Duodenal mucosa (tissue), 2 donors: ENCODE data around the gene RHBDL3.
"Not testable (repeated sequence)": the region's sequence is repeated elsewhere in the genome, so short reads cannot be mapped to it uniquely, and the experiment has no call there.

Experiments used
- H3K27ac ChIP-seq: one replicate; pipeline ENCODE4 v1.7.0; 2013; ENCODE audit warnings: low read depth, low read length
- H3K27me3 ChIP-seq, 2 donors: one replicate each; pipeline ENCODE4 v1.7.0; 2013; ENCODE audit warnings: low read length in 2 of 2, control low read depth in 1 of 2; ENCODE audit not compliant: insufficient read depth in 2 of 2, control insufficient read depth in 1 of 2
- H3K36me3 ChIP-seq, 2 donors: one replicate each; pipeline ENCODE4 v1.7.0; 2013; ENCODE audit warnings: low read length in 2 of 2, control low read depth in 1 of 2; ENCODE audit not compliant: insufficient read depth in 2 of 2, control insufficient read depth in 1 of 2
- H3K4me1 ChIP-seq, 2 donors: one replicate each; pipeline ENCODE4 v1.7.0; 2013; ENCODE audit warnings: low read length in 2 of 2, control low read depth in 1 of 2; ENCODE audit not compliant: insufficient read depth in 2 of 2, control insufficient read depth in 1 of 2
- H3K4me3 ChIP-seq, 2 donors: one replicate each; pipeline ENCODE4 v1.7.0; 2013; ENCODE audit warnings: low read length in 2 of 2, low read depth in 1 of 2
- H3K9ac ChIP-seq, 2 donors: one replicate each; pipeline ENCODE4 v1.7.0; 2013; ENCODE audit warnings: low read length in 2 of 2, low read depth in 1 of 2
- H3K9me3 ChIP-seq, 2 donors: one replicate each; pipeline ENCODE4 v1.7.0; 2013; ENCODE audit warnings: low read length in 2 of 2, control low read depth in 1 of 2; ENCODE audit not compliant: control insufficient read depth in 1 of 2

The RHBDL3 gene

GRCh38 chr17:32253117-32253611, 12.5 kb upstream of the RHBDL3 start:
- Histone ChIP-seq H3K27me3 (no peaks in the 10 kb centered on the region), H3K27ac (no peak overlapping the region), H3K9me3 (no peaks in the 10 kb centered on the region), H3K4me3 (no peak overlapping the region), H3K4me1 (peaks cover 0 to 4% of the 10 kb centered on the region in 2 donors), H3K36me3 (no peaks in the 10 kb centered on the region), H3K9ac (no peak overlapping the region)

GRCh38 chr17:32256012-32256700, 9.5 kb upstream of the RHBDL3 start:
- H3K36me3 ChIP-seq, result no peaks in the 10 kb centered on the region
- no peak overlapping the region for H3K4me3 ChIP-seq
- peaks cover 0 to 4% of the 10 kb centered on the region in 2 donors for H3K4me1 ChIP-seq
- no peaks in the 10 kb centered on the region for H3K9me3 ChIP-seq
- no peak overlapping the region for H3K27ac ChIP-seq
- no peak overlapping the region for H3K9ac ChIP-seq
- peaks cover 0 to 2% of the 10 kb centered on the region in 2 donors for H3K27me3 ChIP-seq

GRCh38 chr17:32256701-32257019, 9.0 kb upstream of the RHBDL3 start:
- no peaks in the 10 kb centered on the region for H3K9me3 ChIP-seq
- H3K36me3 ChIP-seq, result no peaks in the 10 kb centered on the region
- no peak overlapping the region for H3K4me3 ChIP-seq
- H3K27me3 ChIP-seq, result peaks cover 0 to 7% of the 10 kb centered on the region in 2 donors
- H3K9ac ChIP-seq, result no peak overlapping the region
- H3K27ac ChIP-seq, result no peak overlapping the region
- H3K4me1 ChIP-seq, result peaks cover 0 to 4% of the 10 kb centered on the region in 2 donors

GRCh38 chr17:32258383-32259140, 7.1 kb upstream of the RHBDL3 start:
- peaks cover 0 to 4% of the 10 kb centered on the region in 2 donors for H3K4me1 ChIP-seq
- no peak overlapping the region for H3K4me3 ChIP-seq
- no peak overlapping the region for H3K9ac ChIP-seq
- H3K27me3 ChIP-seq, result peaks cover 10 to 21% of the 10 kb centered on the region in 2 donors
- H3K9me3 ChIP-seq, result no peaks in the 10 kb centered on the region
- H3K27ac ChIP-seq, result no peak overlapping the region
- H3K36me3 ChIP-seq, result no peaks in the 10 kb centered on the region

- Histone ChIP-seq H3K4me1 (peaks cover 0 to 4% of the 10 kb centered on the region in 2 donors), H3K4me3 (no peak overlapping the region), H3K9ac (no peak overlapping the region), H3K36me3 (no peaks in the 10 kb centered on the region), H3K27me3 (peaks cover 17 to 29% of the 10 kb centered on the region in 2 donors), H3K9me3 (no peaks in the 10 kb centered on the region), H3K27ac (no peak overlapping the region)
Observed at GRCh38 chr17:32259586-32259985, 6.0 kb upstream of the RHBDL3 start.

- no peaks in the 10 kb centered on the region for H3K36me3 ChIP-seq
- no peak overlapping the region for H3K9ac ChIP-seq
- H3K9me3 ChIP-seq, result no peaks in the 10 kb centered on the region
- H3K27me3 ChIP-seq, result peaks cover 20 to 39% of the 10 kb centered on the region in 2 donors
- H3K4me1 ChIP-seq, result peaks cover 0 to 8% of the 10 kb centered on the region in 2 donors
- no peak overlapping the region for H3K27ac ChIP-seq
- no peak overlapping the region for H3K4me3 ChIP-seq
Observed at GRCh38 chr17:32261417-32261736, 4.3 kb upstream of the RHBDL3 start.

GRCh38 chr17:32261936-32262510, 3.6 kb upstream of the RHBDL3 start:
- H3K27me3 ChIP-seq, result peaks cover 25 to 45% of the 10 kb centered on the region in 2 donors
- no peak overlapping the region for H3K4me3 ChIP-seq
- H3K9ac ChIP-seq, result no peak overlapping the region
- H3K27ac ChIP-seq, result no peak overlapping the region
- peaks cover 4 to 13% of the 10 kb centered on the region in 2 donors for H3K4me1 ChIP-seq
- no peaks in the 10 kb centered on the region for H3K9me3 ChIP-seq
- no peaks in the 10 kb centered on the region for H3K36me3 ChIP-seq

- not testable (repeated sequence) for H3K9me3 ChIP-seq, H3K4me3 ChIP-seq, H3K27ac ChIP-seq, H3K36me3 ChIP-seq, H3K9ac ChIP-seq
- peaks cover 5 to 16% of the 10 kb centered on the region in 2 donors for H3K4me1 ChIP-seq
- peaks cover 38 to 58% of the 10 kb centered on the region in 2 donors for H3K27me3 ChIP-seq
Observed at GRCh38 chr17:32263515-32263914, 2.1 kb upstream of the RHBDL3 start.

GRCh38 chr17:32264140-32264799, 1.4 kb upstream of the RHBDL3 start:
- no peak overlapping the region for H3K4me3 ChIP-seq
- H3K9ac ChIP-seq, result no peak overlapping the region
- H3K27ac ChIP-seq, result no peak overlapping the region
- peaks cover 5 to 16% of the 10 kb centered on the region in 2 donors for H3K4me1 ChIP-seq
- peaks cover 46 to 62% of the 10 kb centered on the region in 2 donors for H3K27me3 ChIP-seq
- no peaks in the 10 kb centered on the region for H3K9me3 ChIP-seq
- H3K36me3 ChIP-seq, result no peaks in the 10 kb centered on the region

GRCh38 chr17:32264823-32265191, 825 bp upstream of the RHBDL3 start:
- H3K4me3 ChIP-seq, result peak overlapping the region in 1 of 2 donors; percentile 47
- H3K36me3 ChIP-seq, result no peaks in the 10 kb centered on the region
- peaks cover 5 to 16% of the 10 kb centered on the region in 2 donors for H3K4me1 ChIP-seq
- no peak overlapping the region for H3K27ac ChIP-seq
- no peak overlapping the region for H3K9ac ChIP-seq
- H3K9me3 ChIP-seq, result no peaks in the 10 kb centered on the region
- H3K27me3 ChIP-seq, result peaks cover 49 to 62% of the 10 kb centered on the region in 2 donors
